ENCODE data around the gene F7. TPM values are rescaled to one million over a fixed set of nuclear protein-coding genes. Genes with fewer than 3 reads are reported as not detected.

The F7 gene
- total RNA-seq, 1 donor from 2014 or later = under 0.01 TPM

DNA sequence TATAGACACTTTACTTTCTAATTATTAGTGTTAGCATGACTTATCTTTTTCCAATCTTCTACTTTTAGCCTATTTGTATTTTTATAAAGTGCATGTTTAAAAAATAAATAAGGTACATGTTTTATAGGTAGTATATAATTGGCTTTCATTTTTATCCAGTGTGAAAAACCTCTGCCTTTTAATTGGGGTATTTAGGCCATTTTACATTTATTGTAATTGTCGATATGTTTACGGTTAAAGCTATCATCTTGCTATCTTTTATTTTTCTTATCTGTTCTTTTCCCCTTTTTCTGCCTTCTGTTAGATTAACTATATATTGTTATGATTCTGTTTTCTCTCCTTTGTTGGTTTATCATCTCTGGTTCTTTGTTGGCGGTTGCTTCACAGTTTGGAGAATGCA lies 62.0 kb downstream of the F7 start:
- Histone ChIP-seq H3K36me3 (ENCODE audit: control insufficient read depth in 3 of 3, insufficient read depth in 3 of 3, low read length in 3 of 3) (peaks cover 6 to 9% (median 7%) of the 10 kb centered on the region in 3 donors), H3K9me3 (ENCODE audit: control insufficient read depth in 3 of 3, low read length in 3 of 3) (peaks cover 0 to 2% (median 0%) of the 10 kb centered on the region in 3 donors)

DNA sequence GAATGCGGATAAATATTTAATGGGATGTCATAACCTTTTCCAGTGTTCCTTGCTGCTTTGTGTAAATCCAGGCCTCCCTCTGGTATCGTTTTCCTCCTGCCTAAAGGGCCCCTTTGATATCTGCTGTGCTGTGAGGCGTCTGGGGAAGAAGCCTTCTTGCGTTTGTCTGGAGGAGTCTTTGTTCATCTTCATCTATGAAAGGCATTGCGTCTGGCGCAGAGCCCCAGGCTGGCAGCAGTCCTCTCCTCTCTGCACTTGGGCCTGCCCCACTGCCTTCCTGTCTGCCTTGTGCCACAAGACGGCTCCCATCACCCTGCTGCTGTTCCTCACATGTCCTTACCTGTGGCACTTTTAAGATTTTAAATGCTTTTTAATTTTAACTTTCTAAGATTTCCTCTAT lies 62.6 kb downstream of the F7 start:
- Histone ChIP-seq H3K27ac (ENCODE audit: low read depth, low read length) (no peak overlapping the region), H3K9me3 (ENCODE audit: control insufficient read depth in 3 of 3, low read length in 3 of 3) (peaks cover 0 to 2% (median 0%) of the 10 kb centered on the region in 3 donors), H3K36me3 (ENCODE audit: control insufficient read depth in 3 of 3, insufficient read depth in 3 of 3, low read length in 3 of 3) (peaks cover 9 to 11% (median 11%) of the 10 kb centered on the region in 3 donors), H3K4me1 (ENCODE audit: control insufficient read depth in 3 of 3, insufficient read depth in 3 of 3, low read length in 3 of 3) (no peaks in the 10 kb centered on the region), H3K4me3 (ENCODE audit: low read length in 3 of 3) (no peak overlapping the region), H3K27me3 (ENCODE audit: control insufficient read depth in 3 of 3, insufficient read depth in 3 of 3, low read length in 3 of 3) (peaks cover 7 to 13% (median 10%) of the 10 kb centered on the region in 3 donors), H3K9ac (ENCODE audit: low read depth in 1 of 3, low read length in 3 of 3) (no peak overlapping the region)

More for the DNA sequence above, 62.0 kb downstream of the F7 start:
- no peak overlapping the region for H3K9ac ChIP-seq (ENCODE audit: low read depth in 1 of 3, low read length in 3 of 3)
- H3K4me3 ChIP-seq (ENCODE audit: low read length in 3 of 3) = no peak overlapping the region
- H3K4me1 ChIP-seq (ENCODE audit: control insufficient read depth in 3 of 3, insufficient read depth in 3 of 3, low read length in 3 of 3) = no peaks in the 10 kb centered on the region
- no peak overlapping the region for H3K27ac ChIP-seq (ENCODE audit: low read depth, low read length)
- peaks cover 13 to 17% (median 17%) of the 10 kb centered on the region in 3 donors for H3K27me3 ChIP-seq (ENCODE audit: control insufficient read depth in 3 of 3, insufficient read depth in 3 of 3, low read length in 3 of 3)

DNA sequence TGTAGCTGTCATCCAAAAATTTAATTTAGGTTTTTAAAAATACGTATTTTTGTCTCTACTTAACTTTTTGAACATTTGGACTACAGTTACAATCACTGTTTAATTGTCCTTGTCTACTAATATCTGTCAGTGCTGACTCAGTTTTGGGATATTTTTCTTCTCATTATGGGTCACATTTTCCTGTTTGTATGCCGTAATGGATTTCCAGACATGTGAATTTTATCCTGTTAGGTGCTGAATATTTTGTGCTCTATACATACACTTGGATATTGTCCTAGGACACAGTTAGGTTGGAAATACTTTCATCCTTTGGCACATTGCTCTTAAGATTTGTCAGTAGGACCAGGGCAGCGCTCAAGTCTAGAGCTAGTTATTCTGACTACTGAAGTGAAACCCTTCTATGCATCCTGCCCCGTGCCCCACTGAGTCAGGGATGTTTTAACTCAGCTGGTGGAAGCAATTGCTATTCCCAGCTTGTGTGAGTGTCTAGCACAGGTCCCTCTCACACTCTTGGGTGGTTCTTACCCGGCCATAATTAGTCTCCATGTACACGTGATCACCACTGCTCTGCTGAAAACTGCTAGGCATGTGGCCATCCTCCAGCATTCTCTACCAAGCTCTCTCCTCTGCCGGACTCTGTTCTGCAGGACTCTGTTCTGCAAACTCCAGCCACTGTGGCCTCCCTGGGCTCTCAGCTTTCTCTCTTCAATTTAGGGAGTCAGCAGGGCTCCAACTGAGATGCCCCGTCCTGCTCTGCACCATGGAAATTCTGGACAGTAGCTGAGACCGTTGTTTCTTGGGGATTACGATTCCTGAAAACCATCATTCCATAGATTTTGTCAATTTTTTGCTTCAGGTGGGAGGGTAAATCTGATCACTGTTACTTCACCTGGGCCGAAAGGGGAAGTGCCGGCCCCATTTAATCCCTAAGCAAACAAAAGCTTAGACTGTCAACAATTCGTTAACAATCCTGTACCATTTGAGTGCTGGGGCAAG lies 64.0 kb downstream of the F7 start:
- Histone ChIP-seq H3K9ac (ENCODE audit: low read depth in 1 of 3, low read length in 3 of 3) (no peak overlapping the region), H3K4me1 (ENCODE audit: control insufficient read depth in 3 of 3, insufficient read depth in 3 of 3, low read length in 3 of 3) (no peaks in the 10 kb centered on the region), H3K36me3 (ENCODE audit: control insufficient read depth in 3 of 3, insufficient read depth in 3 of 3, low read length in 3 of 3) (peaks cover 12 to 19% (median 16%) of the 10 kb centered on the region in 3 donors), H3K9me3 (ENCODE audit: control insufficient read depth in 3 of 3, low read length in 3 of 3) (peaks cover 0 to 2% (median 0%) of the 10 kb centered on the region in 3 donors), H3K27me3 (ENCODE audit: control insufficient read depth in 3 of 3, insufficient read depth in 3 of 3, low read length in 3 of 3) (peaks cover 1 to 2% (median 2%) of the 10 kb centered on the region in 3 donors), H3K27ac (ENCODE audit: low read depth, low read length) (no peak overlapping the region), H3K4me3 (ENCODE audit: low read length in 3 of 3) (no peak overlapping the region)

Small RNA genes lying within 50 kb of the gene (small RNA-seq; reads per million reads assigned to genes)
- not detected for gene AL137002.1

Other genes starting within 250 kb of the F7 start
- 18.3 TPM for gene MCF2L, start 136.6 kb upstream of the F7 start, total RNA-seq
- gene F10, start 17.0 kb downstream of the F7 start, total RNA-seq = 33.9 TPM
- not detected for gene PROZ, start 52.9 kb downstream of the F7 start, total RNA-seq
- gene PCID2, start 102.9 kb downstream of the F7 start, total RNA-seq = 36.0 TPM
- 67.3 TPM for gene CUL4A, start 103.8 kb downstream of the F7 start, total RNA-seq
- 77.2 TPM for gene LAMP1, start 191.4 kb downstream of the F7 start, total RNA-seq

Measured in skeletal muscle tissue (tissue), 5 donors.